ENCODE results near the gene TIMM8B. TPM values are rescaled to one million over a fixed set of nuclear protein-coding genes. Genes with fewer than 3 reads are reported as not detected.
A peak's percentile ranks its signal among the peaks of the same experiment; 100 is the strongest.

Gene TIMM8B
- total RNA-seq, 1 experiment from 2014 or later = 62.1 TPM

DNA sequence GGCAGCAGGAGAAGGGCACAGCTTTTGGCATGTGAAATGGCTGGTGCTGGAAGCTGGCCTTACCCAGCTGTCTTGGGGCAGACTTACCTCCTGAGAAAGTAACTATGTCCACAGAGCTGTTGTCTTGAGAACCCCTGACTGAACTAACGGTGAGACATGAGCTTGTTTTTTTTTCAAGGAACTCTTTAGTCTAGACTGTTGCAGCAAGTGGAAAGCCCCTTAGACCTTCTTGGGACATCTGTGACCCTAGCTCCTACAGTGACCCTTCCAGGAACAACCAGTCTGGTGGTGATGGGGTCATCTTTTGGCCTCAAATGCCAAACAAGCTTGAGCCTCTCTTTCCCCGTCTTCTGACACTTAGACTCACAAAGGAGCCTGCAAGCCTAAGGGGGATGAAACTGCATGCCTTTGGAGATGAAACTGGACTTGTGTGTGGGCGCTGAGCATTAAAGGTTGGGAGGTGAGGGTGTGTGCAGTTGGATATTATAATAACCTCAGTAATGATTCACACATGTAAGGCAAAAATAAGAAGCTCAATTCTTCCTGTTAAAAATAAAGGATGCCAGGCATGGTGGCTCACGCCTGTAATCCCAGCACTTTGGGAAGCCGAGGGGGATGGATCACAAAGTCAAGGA, 35.5 kb upstream of the TIMM8B start:
- peak overlapping the region; percentile 81 for H3K4me2 ChIP-seq (ENCODE audit: low read length)
- intact Hi-C loops (cut with micrococcal nuclease) = loop anchor here (5.0 kb wide), 1 partner anchor 35 kb away; no protein-coding TSS in a partner anchor
- no peak for ATAC-seq

More for the DNA sequence above, 35.5 kb upstream of the TIMM8B start:
- H3K79me2 ChIP-seq (ENCODE audit: insufficient read depth, low read length) = no peaks in the 10 kb centered on the region
- peak overlapping the region; percentile 28 for H2AFZ ChIP-seq (ENCODE audit: low read depth, low read length, poor library complexity, severe bottlenecking)
- POLR2A ChIA-PET = interaction anchor here (0.6 kb wide), 1 partner anchor 32 kb away, joined by 4 read pairs; no protein-coding TSS in a partner anchor
- CTCF ChIA-PET = interaction anchor here (1.3 to 2.2 kb wide), 2 partner anchors 8 to 35 kb away, joined by 3 to 12 read pairs; no protein-coding TSS in a partner anchor
- TF ChIP-seq, protein P1, sequence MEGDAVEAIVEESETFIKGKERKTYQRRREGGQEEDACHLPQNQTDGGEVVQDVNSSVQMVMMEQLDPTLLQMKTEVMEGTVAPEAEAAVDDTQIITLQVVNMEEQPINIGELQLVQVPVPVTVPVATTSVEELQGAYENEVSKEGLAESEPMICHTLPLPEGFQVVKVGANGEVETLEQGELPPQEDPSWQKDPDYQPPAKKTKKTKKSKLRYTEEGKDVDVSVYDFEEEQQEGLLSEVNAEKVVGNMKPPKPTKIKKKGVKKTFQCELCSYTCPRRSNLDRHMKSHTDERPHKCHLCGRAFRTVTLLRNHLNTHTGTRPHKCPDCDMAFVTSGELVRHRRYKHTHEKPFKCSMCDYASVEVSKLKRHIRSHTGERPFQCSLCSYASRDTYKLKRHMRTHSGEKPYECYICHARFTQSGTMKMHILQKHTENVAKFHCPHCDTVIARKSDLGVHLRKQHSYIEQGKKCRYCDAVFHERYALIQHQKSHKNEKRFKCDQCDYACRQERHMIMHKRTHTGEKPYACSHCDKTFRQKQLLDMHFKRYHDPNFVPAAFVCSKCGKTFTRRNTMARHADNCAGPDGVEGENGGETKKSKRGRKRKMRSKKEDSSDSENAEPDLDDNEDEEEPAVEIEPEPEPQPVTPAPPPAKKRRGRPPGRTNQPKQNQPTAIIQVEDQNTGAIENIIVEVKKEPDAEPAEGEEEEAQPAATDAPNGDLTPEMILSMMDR (IDR thresholded peaks at IDR 0.05 in 2 of 3, conservative IDR thresholded peaks at IDR 0.05 in 1 of 3; ENCODE audit: borderline replicate concordance in 1 of 3, insufficient read depth in 1 of 3, low read depth in 2 of 3, low read length in 2 of 3) = no peak
- TF ChIP-seq EZH2 (IDR thresholded peaks at IDR 0.05) (no peak), ATF3 (IDR thresholded peaks at IDR 0.05) (no peak), SIN3A (IDR thresholded peaks at IDR 0.05; ENCODE audit: low read depth) (no peak), EGR1 (IDR thresholded peaks at IDR 0.05; ENCODE audit: low read depth) (no peak), CEBPB (IDR thresholded peaks at IDR 0.05; ENCODE audit: low read depth) (no peak), EZH2phosphoT487 (IDR thresholded peaks at IDR 0.05; ENCODE audit: borderline replicate concordance) (no peak), ZNF274 (IDR thresholded peaks at IDR 0.05; ENCODE audit: low read depth, low read length) (no peak), POLR2AphosphoS5 (IDR thresholded peaks at IDR 0.05; ENCODE audit: low read depth, low read length) (no peak), SP1 (IDR thresholded peaks at IDR 0.05; ENCODE audit: low read depth) (no peak), RAD21 (IDR thresholded peaks at IDR 0.05; ENCODE audit: low read depth) (no peak), ELF1 (IDR thresholded peaks at IDR 0.05; ENCODE audit: borderline replicate concordance, low read depth) (no peak), ZFX (IDR thresholded peaks at IDR 0.05) (no peak), ZBTB33 (IDR thresholded peaks at IDR 0.05; ENCODE audit: extremely low read depth, insufficient replicate concordance, low read length) (no peak), TCF7L2 (IDR thresholded peaks at IDR 0.05; ENCODE audit: borderline replicate concordance, extremely low read depth, insufficient read depth, insufficient read length) (no peak), CBX3 (IDR thresholded peaks at IDR 0.05; ENCODE audit: low read depth) (no peak), YY1 (IDR thresholded peaks at IDR 0.05; ENCODE audit: extremely low read depth, insufficient replicate concordance, low read depth, low read length) (no peak)
- TF ChIP-seq, protein P2, sequence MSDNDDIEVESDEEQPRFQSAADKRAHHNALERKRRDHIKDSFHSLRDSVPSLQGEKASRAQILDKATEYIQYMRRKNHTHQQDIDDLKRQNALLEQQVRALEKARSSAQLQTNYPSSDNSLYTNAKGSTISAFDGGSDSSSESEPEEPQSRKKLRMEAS (IDR thresholded peaks at IDR 0.05) = no peak
- DNase-seq (ENCODE audit: low read depth, low spot score) = no peak
- H3K9me3 ChIP-seq (ENCODE audit: control insufficient read depth in 1 of 2, insufficient read depth in 1 of 2, low read depth in 1 of 2, low read length in 2 of 2) = no peaks in the 10 kb centered on the region
- no peaks in the 10 kb centered on the region for H3K36me3 ChIP-seq (ENCODE audit: control insufficient read depth in 1 of 2, insufficient read depth in 2 of 2, low read length in 2 of 2)
- no peaks in the 10 kb centered on the region for H3K27me3 ChIP-seq (ENCODE audit: insufficient read depth, low read length)
- H3K9me2 ChIP-seq (ENCODE audit: insufficient read depth) = no peaks in the 10 kb centered on the region
- BruUV-seq (replicated peaks) = no TSS peak
- peaks cover 50 to 80% of the 10 kb centered on the region in 2 experiments for H3K4me1 ChIP-seq (ENCODE audit: control insufficient read depth in 1 of 2, insufficient read depth in 2 of 2, low read length in 2 of 2)
- H3K27ac ChIP-seq (ENCODE audit: low read depth, low read length) = peak overlapping the region; percentile 93
- no peak overlapping the region for H3K4me3 ChIP-seq (replicated peaks in 1 of 2; ENCODE audit: low read depth in 1 of 2, low read length in 2 of 2)
- RAD21 ChIA-PET (ENCODE audit: low non-redundant PET in 1 of 2, low total read pairs in 2 of 2, uncharacterized antibody in 2 of 2, unreplicated experiment in 2 of 2) = interaction anchor here in 1 of 2 experiments (0.8 kb wide), 1 partner anchor 35 kb away, joined by 3 read pairs; no protein-coding TSS in a partner anchor
- H4K20me1 ChIP-seq (ENCODE audit: insufficient read depth) = no peaks in the 10 kb centered on the region
- peak overlapping the region; percentile 60 for H3K9ac ChIP-seq (ENCODE audit: low read length)

Data from HCT116 (cell line).